ENCODE data around the gene FHIT.

FHIT gene

GRCh38 chr3:60983906-60984305, 267.3 kb downstream of the FHIT start:
- no peak for DNase-seq

GRCh38 chr3:60980342-60980692, 270.9 kb downstream of the FHIT start:
- DNase-seq: no peak

GRCh38 chr3:60979461-60980341, 271.6 kb downstream of the FHIT start:
- DNase-seq: no peak

- no peak for DNase-seq
Measured at GRCh38 chr3:60973321-60973720, 277.9 kb downstream of the FHIT start.

- DNase-seq: no peak
Measured at GRCh38 chr3:60972599-60972998, 278.7 kb downstream of the FHIT start.

- DNase-seq: no peak
Measured at GRCh38 chr3:60970850-60971249, 280.4 kb downstream of the FHIT start.

GRCh38 chr3:60967141-60967540, 284.1 kb downstream of the FHIT start:
- no peak for DNase-seq

- no peak for DNase-seq
Measured at GRCh38 chr3:60957541-60957940, 293.7 kb downstream of the FHIT start.

- no peak for DNase-seq
Measured at GRCh38 chr3:60956729-60957128, 294.5 kb downstream of the FHIT start.

- no peak for DNase-seq
Measured at GRCh38 chr3:60955034-60955433, 296.2 kb downstream of the FHIT start.

GRCh38 chr3:60954048-60954447, 297.2 kb downstream of the FHIT start:
- no peak for DNase-seq

GRCh38 chr3:60953351-60953750, 297.9 kb downstream of the FHIT start:
- no peak for DNase-seq

GRCh38 chr3:60952055-60952454, 299.2 kb downstream of the FHIT start:
- no peak for DNase-seq

- DNase-seq: no peak
Measured at GRCh38 chr3:60949146-60949545, 302.1 kb downstream of the FHIT start.

GRCh38 chr3:60948488-60948887, 302.8 kb downstream of the FHIT start:
- DNase-seq: no peak

GRCh38 chr3:60935709-60936108, 315.5 kb downstream of the FHIT start:
- DNase-seq: no peak

- DNase-seq: no peak
Measured at GRCh38 chr3:60933824-60934223, 317.4 kb downstream of the FHIT start.

- DNase-seq: no peak
Measured at GRCh38 chr3:60932643-60933042, 318.6 kb downstream of the FHIT start.

GRCh38 chr3:60932170-60932569, 319.1 kb downstream of the FHIT start:
- DNase-seq: no peak

- DNase-seq: no peak
Measured at GRCh38 chr3:60931452-60931851, 319.8 kb downstream of the FHIT start.

- DNase-seq: no peak
Measured at GRCh38 chr3:60920519-60920918, 330.7 kb downstream of the FHIT start.

- DNase-seq: no peak
Measured at GRCh38 chr3:60919296-60919695, 332.0 kb downstream of the FHIT start.

GRCh38 chr3:60917141-60917540, 334.1 kb downstream of the FHIT start:
- no peak for DNase-seq

- DNase-seq: no peak
Measured at GRCh38 chr3:60916546-60916945, 334.7 kb downstream of the FHIT start.

GRCh38 chr3:60913474-60913873, 337.8 kb downstream of the FHIT start:
- DNase-seq: no peak
